Endothelial cell of umbilical vein (primary cell): ENCODE results near the gene GJC3. TPM values are rescaled to one million over a fixed set of nuclear protein-coding genes. Genes with fewer than 3 reads are reported as not detected.

Source experiments
- BruUV-seq: library from RNA; stranded (reverse); fragments of 400-500 nt; replicated peaks from 2 replicates; lab custom pipeline; 2021; lab: Mats Ljungman, UMichigan
- CTCF ChIA-PET: fragments of 300-600, 350-600 bp; sonication (Branson Sonifier 250); formaldehyde crosslinking; loops from one replicate; lab custom pipeline; 2021; ENCODE audit warnings: antibody characterized with exemption, inconsistent platforms; lab: Charles Lee
- POLR2A ChIA-PET: fragments of 300-600, 350-600 bp; sonication (Branson Sonifier 250); formaldehyde crosslinking; loops from one replicate; lab custom pipeline; 2021; ENCODE audit warnings: antibody characterized with exemption, inconsistent platforms; lab: Charles Lee
- DNase-seq: peaks from one replicate; pipeline ENCODE4 v3.0.0-alpha.2; 2011; ENCODE audit warnings: low read depth, low spot score
- FAIRE-seq: peaks from 2 replicates; lab custom pipeline; 2011; peaks lifted over from hg19 to GRCh38; lab: Jason Lieb, UNC
- H2AFZ ChIP-seq: 2 replicates; pipeline ENCODE4 v1.6.0; 2012; ENCODE audit warnings: low read depth, low read length, control low read depth, inconsistent platforms
- H3K27ac ChIP-seq: 2 replicates; pipeline ENCODE4 v1.5.1; 2011; ENCODE audit warnings: low read depth, mild to moderate bottlenecking, control low read depth, low read length, moderate library complexity; ENCODE audit not compliant: insufficient read depth
- H3K27me3 ChIP-seq, 2 experiments: 2 replicates each; pipeline versions ENCODE4 v1.6.0 to v1.6.1; 2011; ENCODE audit warnings: low read length in 2 of 2, mixed read lengths in 1 of 2; ENCODE audit not compliant: control insufficient read depth in 2 of 2, insufficient read depth in 2 of 2
- H3K36me3 ChIP-seq, 2 experiments: 2 replicates in 1 of 2; 3 replicates in 1 of 2; pipeline ENCODE4 v1.5.1; 2011; ENCODE audit warnings: low read length in 2 of 2, mild to moderate bottlenecking in 1 of 2, moderate library complexity in 1 of 2; ENCODE audit not compliant: control insufficient read depth in 2 of 2, insufficient read depth in 2 of 2; ENCODE audit errors: extremely low read depth in 1 of 2
- H3K4me1 ChIP-seq: 3 replicates; pipeline ENCODE4 v1.5.1; 2011; ENCODE audit warnings: mild to moderate bottlenecking, low read length; ENCODE audit not compliant: control insufficient read depth, insufficient read depth; ENCODE audit errors: extremely low read depth
- H3K4me2 ChIP-seq: 2 replicates; pipeline ENCODE4 v1.6.1; 2011; ENCODE audit warnings: low read length, control low read depth, mixed read lengths; ENCODE audit not compliant: insufficient read depth
- H3K4me3 ChIP-seq, 3 experiments: fragments of 200-600 bp in 1 of 3; sonication (generic), shearing (Covaris generic) in 1 of 3; replicated peaks in 1 of 3; 2 replicates each; pipeline ENCODE4 v1.5.1; 2011 to 2016; ENCODE audit warnings: control low read depth in 3 of 3, low read length in 3 of 3, mild to moderate bottlenecking in 2 of 3, inconsistent platforms in 1 of 3, low read depth in 1 of 3, moderate library complexity in 1 of 3; ENCODE audit not compliant: insufficient read depth in 1 of 3
- H3K79me2 ChIP-seq: 2 replicates; pipeline ENCODE4 v1.6.0; 2012; ENCODE audit warnings: low read length, inconsistent platforms; ENCODE audit not compliant: control insufficient read depth, insufficient read depth
- H3K9ac ChIP-seq: replicated peaks from 2 replicates; pipeline ENCODE3; 2011; ENCODE audit warnings: low read length, control low read depth; ENCODE audit not compliant: insufficient read depth; ENCODE audit errors: extremely low read depth
- H3K9me1 ChIP-seq: replicated peaks from 3 replicates; pipeline ENCODE4 v1.6.0; 2011; ENCODE audit warnings: mild to moderate bottlenecking, low read length; ENCODE audit not compliant: control insufficient read depth, insufficient read depth; ENCODE audit errors: extremely low read depth
- H3K9me3 ChIP-seq: replicated peaks from 2 replicates; pipeline ENCODE4 v1.5.1; 2012; ENCODE audit warnings: low read length, inconsistent platforms; ENCODE audit not compliant: control insufficient read depth, insufficient read depth
- H4K20me1 ChIP-seq: replicated peaks from 2 replicates; pipeline ENCODE3; 2011; ENCODE audit warnings: mild to moderate bottlenecking, low read length; ENCODE audit not compliant: control insufficient read depth, insufficient read depth; ENCODE audit errors: extremely low read depth
- CTCF ChIP-seq, 2 donors: IDR thresholded peaks; 1 replicate in 1 of 2; 2 replicates in 1 of 2; pipeline ENCODE4 v1.5.1; 2011; ENCODE audit warnings: low read length in 2 of 2, mild to moderate bottlenecking in 2 of 2, moderate library complexity in 2 of 2, control low read depth in 1 of 2, inconsistent platforms in 1 of 2, low read depth in 1 of 2; ENCODE audit not compliant: insufficient read depth in 1 of 2; ENCODE audit errors: extremely low read depth in 1 of 2
- MAX ChIP-seq: IDR thresholded peaks from 2 replicates; pipeline ENCODE4 v1.6.1; 2011; ENCODE audit not compliant: insufficient read depth, insufficient read length
- POLR2A ChIP-seq: IDR thresholded peaks from 2 replicates; pipeline ENCODE4 v1.6.1; 2012; ENCODE audit warnings: low read depth, mild to moderate bottlenecking, control low read depth, low read length
- dilution Hi-C: fragments of 300-500 bp; cut with MboI; formaldehyde crosslinking; loops from one replicate; pipeline ENCODE4 v1.15.0; 2019; ENCODE audit warnings: low sequenced_read_pairs; ENCODE audit not compliant: extremely low pct_ligation_motif_present
- intact Hi-C: fragments of 100-400 bp; cut with micrococcal nuclease; formaldehyde crosslinking; loops from one replicate; pipeline ENCODE4 v1.10.0; 2022
- polyA plus RNA-seq, 4 experiments: library from polyadenylated mRNA; depleted of rRNA in 3 of 4; stranded (reverse) in 3 of 4; unstranded in 1 of 4; fragments of >200 nt; gene quantifications; 2 replicates each; pipeline versions ENCODE4 v1.2.1 to v1.2.3, GENCODE V29; 2011 to 2012; ENCODE audit warnings: missing spikeins in 1 of 4
- total RNA-seq: library from RNA; stranded (reverse); gene quantifications from 2 replicates; pipeline ENCODE4 v1.2.3, GENCODE V29; 2021

The GJC3 gene
- total and polyA plus RNA-seq, 2 donors (not counting 3 experiments of a cell fraction or from before 2014, with no cell fraction given): 0.28 TPM; not detected in 1

- POLR2A ChIA-PET: no interaction called here
- H3K27ac ChIP-seq: no peak within 1 kb of the TSS
Observed at GRCh38 chr7:99975782-99976521, 46.5 kb upstream of the GJC3 start, which contains the start of gene AZGP1. Gene AZGP1 (minus strand): TSS chr7:99976031. CDS start chr7:99976020, 11 bp downstream.

More at GRCh38 chr7:99975782-99976521, 46.5 kb upstream of the GJC3 start, which contains the start of gene AZGP1:
- CTCF ChIA-PET: interaction anchor here (0.6 to 1.5 kb wide), 2 partner anchors 77 to 1315 kb away, joined by 3 to 4 read pairs; no protein-coding TSS in a partner anchor
- TF ChIP-seq MAX: no peak
- TF ChIP-seq CTCF (IDR thresholded peaks at IDR 0.05; ENCODE audit: extremely low read depth in 1 of 2, insufficient read depth in 1 of 2, low read depth in 1 of 2, low read length in 2 of 2): no peak
- TF ChIP-seq POLR2A: no peak
- H2AFZ ChIP-seq: no peak within 1 kb of the TSS
- BruUV-seq: no TSS peak
- no peak within 1 kb of the TSS for H3K4me3 ChIP-seq
- no peaks in the 10 kb centered on the region for H3K4me1 ChIP-seq
- no peaks in the 10 kb centered on the region for H3K9me1 ChIP-seq
- dilution Hi-C loops (no loop called here), intact Hi-C loops (loop anchor here (5.0 kb wide), 1 partner anchor 76 kb away; no protein-coding TSS in a partner anchor)
- no peak within 1 kb of the TSS for H3K4me2 ChIP-seq
- no peaks in the 10 kb centered on the region for H4K20me1 ChIP-seq
- H3K9ac ChIP-seq: no peak within 1 kb of the TSS
- H3K36me3 ChIP-seq: no peaks in the 10 kb centered on the region
- DNase-seq: no peak
- H3K27me3 ChIP-seq: peaks cover 0 to 5% of the 10 kb centered on the region in 2 experiments
- H3K79me2 ChIP-seq: no peaks in the 10 kb centered on the region
- H3K9me3 ChIP-seq: no peaks in the 10 kb centered on the region
- FAIRE-seq: no peak
